Head of caudate nucleus (tissue), 42 donors: Measurements from ENCODE around the gene AIM2.
"Not testable (repeated sequence)": the region's sequence is repeated elsewhere in the genome, so short reads cannot be mapped to it uniquely, and the experiment has no call there.

Experiments
- DNase-seq, 42 donors: peaks; one replicate each; pipeline versions ENCODE4 v3.0.0 to v3.0.0-alpha.2; 2020 to 2021; ENCODE audit warnings: mixed read lengths in 7 of 42
- intact Hi-C: fragments of 100-400 bp; cut with DNase I; formaldehyde crosslinking; loops from one replicate; pipeline ENCODE4 v1.15.0; 2022

The AIM2 gene

GRCh38 chr1:159083013-159083412, 6.4 kb upstream of the AIM2 start:
- intact Hi-C loops, result no loop called here
- no peak for DNase-seq

- intact Hi-C loops, result no loop called here
- no peak for DNase-seq
Observed at GRCh38 chr1:159081626-159082025, 5.1 kb upstream of the AIM2 start.

GRCh38 chr1:159079525-159079924, 3.0 kb upstream of the AIM2 start:
- DNase-seq, result no peak
- intact Hi-C loops, result loop anchor here (10.0 kb wide), 1 partner anchor 875 kb away; no protein-coding TSS in a partner anchor

GRCh38 chr1:159077120-159077961, 775 bp upstream of the AIM2 start:
- intact Hi-C loops, result loop anchor here (10.0 kb wide), 1 partner anchor 873 kb away; no protein-coding TSS in a partner anchor
- no peak for DNase-seq

GRCh38 chr1:159071970-159072582, 4.5 kb downstream of the AIM2 start:
- DNase-seq, result peak in 5 of 42 donors; percentile 4 to 61 (median 22)
- intact Hi-C loops, result loop anchor here (10.0 kb wide), 1 partner anchor 867 kb away; no protein-coding TSS in a partner anchor

GRCh38 chr1:159068886-159069285, 7.7 kb downstream of the AIM2 start:
- intact Hi-C loops, result no loop called here
- DNase-seq, result no peak

GRCh38 chr1:159067699-159068621, 8.6 kb downstream of the AIM2 start:
- intact Hi-C loops, result no loop called here
- peak in 3 of 42 donors; percentile 9 to 29 (median 12) for DNase-seq

- intact Hi-C loops, result no loop called here
- DNase-seq, result no peak
Observed at GRCh38 chr1:159066108-159066507, 10.5 kb downstream of the AIM2 start.

- intact Hi-C loops, result no loop called here
- no peak for DNase-seq
Observed at GRCh38 chr1:159065106-159065505, 11.5 kb downstream of the AIM2 start.

- intact Hi-C loops, result no loop called here
- DNase-seq, result no peak
Observed at GRCh38 chr1:159058751-159059150, 17.8 kb downstream of the AIM2 start.

GRCh38 chr1:159056069-159056698, 20.4 kb downstream of the AIM2 start:
- intact Hi-C loops, result no loop called here
- peak in 23 of 42 donors; percentile 7 to 61 (median 32) for DNase-seq

- DNase-seq, result no peak
- intact Hi-C loops, result no loop called here
Observed at GRCh38 chr1:159055181-159055641, 21.4 kb downstream of the AIM2 start.

- intact Hi-C loops, result no loop called here
Observed at GRCh38 chr1:159054427-159054826, 22.1 kb downstream of the AIM2 start.

GRCh38 chr1:159051436-159051835, 25.1 kb downstream of the AIM2 start:
- intact Hi-C loops, result no loop called here
- no peak for DNase-seq

More at GRCh38 chr1:159054427-159054826, 22.1 kb downstream of the AIM2 start:
- no peak for DNase-seq

- DNase-seq, intact Hi-C loops: not testable (repeated sequence)
Observed at GRCh38 chr1:159046486-159046885, 30.1 kb downstream of the AIM2 start.

- intact Hi-C loops, result no loop called here
- no peak for DNase-seq
Observed at GRCh38 chr1:159040893-159041724, 35.5 kb downstream of the AIM2 start.

GRCh38 chr1:159040206-159040605, 36.4 kb downstream of the AIM2 start:
- DNase-seq, result no peak
- intact Hi-C loops, result no loop called here
